Astrocyte (in vitro differentiated cells and primary cell): ENCODE measurements around the gene PLEKHS1. TPM values are rescaled to one million over a fixed set of nuclear protein-coding genes. Genes with fewer than 3 reads are reported as not detected.
"Not testable (repeated sequence)": the region's sequence is repeated elsewhere in the genome, so short reads cannot be mapped to it uniquely, and the experiment has no call there.

Experiments used
- DNase-seq: peaks from one replicate; pipeline ENCODE4 v3.0.0-alpha.2; 2010; ENCODE audit warnings: low read depth
- FAIRE-seq: peaks from 2 replicates; lab custom pipeline; 2011; peaks lifted over from hg19 to GRCh38; lab: Jason Lieb, UNC
- H2AFZ ChIP-seq: 2 replicates; pipeline ENCODE4 v1.6.0; 2012; ENCODE audit warnings: low read depth, low read length, inconsistent platforms
- H3K27ac ChIP-seq: 2 replicates; pipeline ENCODE4 v1.5.1; 2011; ENCODE audit warnings: low read depth, low read length, inconsistent platforms
- H3K27me3 ChIP-seq: 2 replicates; pipeline ENCODE4 v1.6.0; 2011; ENCODE audit warnings: low read length, inconsistent platforms; ENCODE audit not compliant: insufficient read depth
- H3K36me3 ChIP-seq: 2 replicates; pipeline ENCODE4 v1.5.1; 2011; ENCODE audit warnings: low read length, inconsistent platforms; ENCODE audit not compliant: insufficient read depth
- H3K4me1 ChIP-seq: 2 replicates; pipeline ENCODE4 v1.5.1; 2011; ENCODE audit warnings: low read length, inconsistent platforms; ENCODE audit not compliant: insufficient read depth
- H3K4me2 ChIP-seq: 2 replicates; pipeline ENCODE4 v1.6.0; 2012; ENCODE audit warnings: low read length, inconsistent platforms
- H3K4me3 ChIP-seq: 2 replicates; pipeline ENCODE4 v1.5.1; 2011; ENCODE audit warnings: low read depth, mild to moderate bottlenecking, low read length, inconsistent platforms; ENCODE audit not compliant: insufficient read depth
- H3K79me2 ChIP-seq: 2 replicates; pipeline ENCODE4 v1.6.0; 2012; ENCODE audit warnings: mild to moderate bottlenecking, low read length, inconsistent platforms; ENCODE audit not compliant: insufficient read depth
- H3K9ac ChIP-seq: 2 replicates; pipeline ENCODE4 v1.6.0; 2012; ENCODE audit warnings: mild to moderate bottlenecking, low read length, inconsistent platforms
- H3K9me3 ChIP-seq: 2 replicates; pipeline ENCODE4 v1.5.1; 2012; ENCODE audit warnings: low read depth, mild to moderate bottlenecking, low read length, inconsistent platforms; ENCODE audit not compliant: insufficient read depth
- H4K20me1 ChIP-seq: 2 replicates; pipeline ENCODE4 v1.6.0; 2012; ENCODE audit warnings: low read length, inconsistent platforms; ENCODE audit not compliant: insufficient read depth
- H3K27ac Mint-ChIP-seq: one replicate; pipeline ENCODE4 v1.8.0; 2021; ENCODE audit warnings: mild to moderate bottlenecking, mixed read lengths; ENCODE audit not compliant: unreplicated experiment
- H3K27me3 Mint-ChIP-seq: one replicate; pipeline ENCODE4 v1.8.0; 2021; ENCODE audit warnings: low read depth, mixed read lengths; ENCODE audit not compliant: unreplicated experiment
- H3K36me3 Mint-ChIP-seq: one replicate; pipeline ENCODE4 v1.8.0; 2021; ENCODE audit warnings: low read depth, mixed read lengths; ENCODE audit not compliant: unreplicated experiment
- H3K4me1 Mint-ChIP-seq: one replicate; pipeline ENCODE4 v1.8.0; 2021; ENCODE audit warnings: low read depth, mixed read lengths; ENCODE audit not compliant: unreplicated experiment
- H3K4me3 Mint-ChIP-seq: one replicate; pipeline ENCODE4 v1.8.0; 2021; ENCODE audit warnings: mild to moderate bottlenecking, moderate library complexity, mixed read lengths; ENCODE audit not compliant: unreplicated experiment
- H3K9me3 Mint-ChIP-seq: one replicate; pipeline ENCODE4 v1.8.0; 2021; ENCODE audit warnings: mild to moderate bottlenecking, mixed read lengths; ENCODE audit not compliant: unreplicated experiment
- CTCF ChIP-seq: IDR thresholded peaks from 2 replicates; pipeline ENCODE4 v1.5.1; 2011; ENCODE audit warnings: low read depth, mild to moderate bottlenecking, inconsistent platforms, low read length, moderate library complexity; ENCODE audit not compliant: insufficient read depth
- EZH2 ChIP-seq: IDR thresholded peaks from 2 replicates; pipeline ENCODE4 v1.6.1; 2012; ENCODE audit warnings: mild to moderate bottlenecking, low read length, inconsistent platforms; ENCODE audit not compliant: insufficient read depth
- total RNA-seq: library from RNA; stranded (reverse); gene quantifications from 2 replicates; pipeline ENCODE4 v1.2.1, GENCODE V29; 2021

Gene PLEKHS1
- total RNA-seq, 1 donor from 2014 or later = not detected

DNA sequence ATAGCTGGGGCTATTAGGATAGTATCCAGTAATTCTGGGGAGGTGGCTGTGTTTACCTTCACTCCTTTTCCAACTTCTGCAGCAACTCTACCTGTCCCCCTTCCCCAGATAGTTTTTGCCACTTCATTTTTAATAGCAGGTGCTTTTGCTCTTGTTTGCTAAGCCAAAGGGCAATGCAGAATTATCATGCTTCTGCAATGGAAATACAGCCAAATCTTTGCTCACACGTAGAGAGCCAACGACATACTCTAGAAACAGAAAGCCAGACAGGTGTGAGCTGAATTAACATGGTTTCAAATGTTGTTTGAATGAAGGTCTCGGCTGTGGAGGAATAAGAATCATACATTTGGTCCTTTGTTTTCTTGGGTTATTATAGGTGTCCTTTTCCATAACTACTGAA is 14.4 kb downstream of the PLEKHS1 start:
- no peak overlapping the region for H3K27ac ChIP-seq
- peaks cover 11% of the 10 kb centered on the region for H3K27me3 ChIP-seq
- Mint-ChIP-seq H3K4me3 (no peak overlapping the region), H3K36me3 (no peaks in the 10 kb centered on the region), H3K27me3 (peaks cover 20% of the 10 kb centered on the region), H3K27ac (no peak overlapping the region), H3K4me1 (no peaks in the 10 kb centered on the region), H3K9me3 (peaks cover 2% of the 10 kb centered on the region)
- H3K79me2 ChIP-seq = no peaks in the 10 kb centered on the region
- H3K4me1 ChIP-seq = no peaks in the 10 kb centered on the region
- H4K20me1 ChIP-seq = no peaks in the 10 kb centered on the region
- H3K4me2 ChIP-seq = no peak overlapping the region
- no peaks in the 10 kb centered on the region for H3K9me3 ChIP-seq
- no peak for DNase-seq
- H3K36me3 ChIP-seq = no peaks in the 10 kb centered on the region
- FAIRE-seq = no peak
- no peak overlapping the region for H3K9ac ChIP-seq
- TF ChIP-seq CTCF (no peak), EZH2 (no peak)
- no peak overlapping the region for H2AFZ ChIP-seq
- H3K4me3 ChIP-seq = no peak overlapping the region

DNA sequence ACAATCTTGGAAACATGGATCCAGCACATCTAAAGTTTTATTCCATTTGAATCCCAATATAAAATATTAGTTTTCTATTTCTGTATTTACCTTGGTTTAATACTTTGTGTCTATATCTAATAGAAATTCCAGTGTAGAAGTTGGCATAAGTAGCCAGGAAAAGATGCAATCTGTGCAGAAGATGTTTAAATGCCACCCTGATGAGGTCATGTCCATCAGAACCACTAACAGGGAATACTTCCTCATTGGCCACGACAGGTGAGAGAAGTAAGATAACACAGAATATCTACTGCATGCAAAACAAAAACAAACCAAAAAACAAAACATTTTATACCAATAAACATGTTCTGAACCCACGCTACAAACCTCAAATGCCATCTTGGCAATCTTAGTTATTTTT is 15.7 kb downstream of the PLEKHS1 start:
- H3K27me3 Mint-ChIP-seq = peaks cover 23% of the 10 kb centered on the region
- H3K4me3 Mint-ChIP-seq = no peak overlapping the region
- Histone ChIP-seq H3K79me2 (no peaks in the 10 kb centered on the region), H3K9me3 (no peaks in the 10 kb centered on the region), H3K36me3 (no peaks in the 10 kb centered on the region), H3K27me3 (peaks cover 11% of the 10 kb centered on the region), H3K4me3 (no peak overlapping the region), H3K9ac (no peak overlapping the region), H3K27ac (no peak overlapping the region), H3K4me2 (no peak overlapping the region), H2AFZ (no peak overlapping the region), H3K4me1 (no peaks in the 10 kb centered on the region), H4K20me1 (no peaks in the 10 kb centered on the region)
- H3K27ac Mint-ChIP-seq = no peak overlapping the region
- TF ChIP-seq CTCF (no peak), EZH2 (no peak)
- FAIRE-seq (no peak), DNase-seq (no peak)
- H3K4me1 Mint-ChIP-seq = no peaks in the 10 kb centered on the region
- no peaks in the 10 kb centered on the region for H3K36me3 Mint-ChIP-seq
- peaks cover 2% of the 10 kb centered on the region for H3K9me3 Mint-ChIP-seq

GRCh38 chr10:113770346-113770745 is 18.9 kb downstream of the PLEKHS1 start:
- Histone ChIP-seq H3K27ac (no peak overlapping the region), H3K9ac (no peak overlapping the region), H3K27me3 (peaks cover 11% of the 10 kb centered on the region), H3K79me2 (no peaks in the 10 kb centered on the region), H3K4me2 (no peak overlapping the region), H4K20me1 (no peaks in the 10 kb centered on the region), H2AFZ (no peak overlapping the region), H3K9me3 (no peaks in the 10 kb centered on the region), H3K4me1 (no peaks in the 10 kb centered on the region), H3K4me3 (no peak overlapping the region), H3K36me3 (no peaks in the 10 kb centered on the region)
- Mint-ChIP-seq H3K27ac (no peak overlapping the region), H3K36me3 (no peaks in the 10 kb centered on the region), H3K27me3 (peaks cover 31% of the 10 kb centered on the region), H3K4me1 (no peaks in the 10 kb centered on the region), H3K4me3 (no peak overlapping the region), H3K9me3 (peaks cover 2% of the 10 kb centered on the region)
- DNase-seq (no peak), FAIRE-seq (no peak)
- TF ChIP-seq CTCF (no peak), EZH2 (no peak)

GRCh38 chr10:113771131-113771530 is 19.6 kb downstream of the PLEKHS1 start:
- not testable (repeated sequence) for H3K4me1 Mint-ChIP-seq, H3K9me3 ChIP-seq, H3K4me1 ChIP-seq, H2AFZ ChIP-seq, H3K27ac Mint-ChIP-seq, FAIRE-seq, H3K9ac ChIP-seq, H3K27me3 ChIP-seq, H3K4me3 ChIP-seq, H3K36me3 ChIP-seq, H3K36me3 Mint-ChIP-seq, DNase-seq, H4K20me1 ChIP-seq, H3K4me2 ChIP-seq, H3K79me2 ChIP-seq, H3K9me3 Mint-ChIP-seq, H3K27ac ChIP-seq, H3K4me3 Mint-ChIP-seq
- peaks cover 33% of the 10 kb centered on the region for H3K27me3 Mint-ChIP-seq
